ENCODE results near the gene USB1.

GRCh38 chr16:58016840-58017446 lies 15.7 kb downstream of the USB1 start:
- TF ChIP-seq POLR2A (IDR thresholded peaks at IDR 0.05; ENCODE audit: low read depth, low read length) (no peak), TAF1 (IDR thresholded peaks at IDR 0.05; ENCODE audit: low read depth, low read length) (no peak), SPI1 (IDR thresholded peaks at IDR 0.05; ENCODE audit: low read depth, low read length) (no peak), PAX5 (IDR thresholded peaks at IDR 0.05; ENCODE audit: insufficient read depth, low read length, severe bottlenecking) (no peak), POLR2AphosphoS5 (IDR thresholded peaks at IDR 0.05; ENCODE audit: low read depth, low read length) (no peak), POU2F2 (IDR thresholded peaks at IDR 0.05; ENCODE audit: low read depth, low read length) (no peak)
